ENCODE results near the gene CAPN9.

- TF ChIP-seq POLR2A (IDR thresholded peaks at IDR 0.05), result peak in 1 of 2 donors; percentile 20
- no peak for TF ChIP-seq CTCF (IDR thresholded peaks at IDR 0.05 in 4 of 5, conservative IDR thresholded peaks at IDR 0.05 in 1 of 5)
Measured at GRCh38 chr1:230824919-230825721, 77.9 kb downstream of the CAPN9 start.

All from gastrocnemius medialis (tissue), 4 donors.